OCI-LY1 (cell line): ENCODE results near the gene USP7.

ENCODE experiments used
- EZH2 ChIP-seq: fragments of 200-600 bp; sonication (generic), shearing (Covaris generic); IDR thresholded peaks from 2 replicates; pipeline ENCODE4 v1.8.0; 2017; ENCODE audit warnings: borderline replicate concordance, mixed run types, mild to moderate bottlenecking, antibody characterized with exemption, low read length, moderate library complexity, mixed read lengths
- TF ChIP-seq, protein P1 (sequence below): fragments of 200-600 bp; sonication (generic), shearing (Covaris generic); IDR thresholded peaks from 2 replicates; pipeline ENCODE4 v1.5.1; 2017; ENCODE audit warnings: mild to moderate bottlenecking, antibody characterized with exemption, low read length, moderate library complexity, mixed read lengths

DNA sequence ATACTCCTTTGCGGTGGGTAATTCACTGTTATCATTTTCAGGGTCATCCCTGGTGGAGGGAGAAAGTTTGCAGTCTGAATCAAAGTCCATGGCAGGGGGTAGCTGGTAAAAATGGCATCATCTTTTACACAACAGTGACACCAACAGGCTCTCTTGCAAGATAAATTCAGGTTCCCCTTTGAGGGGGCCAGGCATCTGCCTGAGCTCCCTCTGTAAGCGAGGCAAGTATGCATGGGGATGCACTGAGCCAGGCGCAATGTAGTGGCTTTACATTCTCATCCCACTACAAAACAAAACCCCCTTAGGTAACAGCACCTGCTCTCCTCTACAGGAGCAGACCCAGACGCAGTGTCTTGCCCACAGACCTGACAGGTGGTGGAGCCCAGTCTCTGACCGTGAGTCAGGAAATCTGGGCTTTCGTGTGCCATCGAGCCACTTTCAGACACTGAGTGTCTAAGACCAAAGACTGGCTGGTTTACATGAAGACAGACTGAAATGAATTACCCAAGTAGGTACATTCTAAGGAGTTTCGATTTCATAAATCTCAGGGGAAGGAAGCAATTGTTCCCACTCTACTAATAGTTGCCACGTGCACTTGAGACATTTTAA lies 63.9 kb downstream of the USP7 start:
- TF ChIP-seq, protein P1, sequence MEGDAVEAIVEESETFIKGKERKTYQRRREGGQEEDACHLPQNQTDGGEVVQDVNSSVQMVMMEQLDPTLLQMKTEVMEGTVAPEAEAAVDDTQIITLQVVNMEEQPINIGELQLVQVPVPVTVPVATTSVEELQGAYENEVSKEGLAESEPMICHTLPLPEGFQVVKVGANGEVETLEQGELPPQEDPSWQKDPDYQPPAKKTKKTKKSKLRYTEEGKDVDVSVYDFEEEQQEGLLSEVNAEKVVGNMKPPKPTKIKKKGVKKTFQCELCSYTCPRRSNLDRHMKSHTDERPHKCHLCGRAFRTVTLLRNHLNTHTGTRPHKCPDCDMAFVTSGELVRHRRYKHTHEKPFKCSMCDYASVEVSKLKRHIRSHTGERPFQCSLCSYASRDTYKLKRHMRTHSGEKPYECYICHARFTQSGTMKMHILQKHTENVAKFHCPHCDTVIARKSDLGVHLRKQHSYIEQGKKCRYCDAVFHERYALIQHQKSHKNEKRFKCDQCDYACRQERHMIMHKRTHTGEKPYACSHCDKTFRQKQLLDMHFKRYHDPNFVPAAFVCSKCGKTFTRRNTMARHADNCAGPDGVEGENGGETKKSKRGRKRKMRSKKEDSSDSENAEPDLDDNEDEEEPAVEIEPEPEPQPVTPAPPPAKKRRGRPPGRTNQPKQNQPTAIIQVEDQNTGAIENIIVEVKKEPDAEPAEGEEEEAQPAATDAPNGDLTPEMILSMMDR, result peak; percentile 24; the same call in 1 of the 2 replicates
- no peak for TF ChIP-seq EZH2
